Dedifferentiated amniotic fluid mesenchymal stem cell (primary cell): ENCODE data around the gene EIF2B1.
A peak's percentile ranks its signal among the peaks of the same experiment; 100 is the strongest.
"Not testable (repeated sequence)": the region's sequence is repeated elsewhere in the genome, so short reads cannot be mapped to it uniquely, and the experiment has no call there.

ENCODE experiments used
- DNase-seq: peaks from one replicate; pipeline ENCODE4 v3.0.0-alpha.2; 2016; ENCODE audit errors: extremely low spot score

Gene EIF2B1

DNA sequence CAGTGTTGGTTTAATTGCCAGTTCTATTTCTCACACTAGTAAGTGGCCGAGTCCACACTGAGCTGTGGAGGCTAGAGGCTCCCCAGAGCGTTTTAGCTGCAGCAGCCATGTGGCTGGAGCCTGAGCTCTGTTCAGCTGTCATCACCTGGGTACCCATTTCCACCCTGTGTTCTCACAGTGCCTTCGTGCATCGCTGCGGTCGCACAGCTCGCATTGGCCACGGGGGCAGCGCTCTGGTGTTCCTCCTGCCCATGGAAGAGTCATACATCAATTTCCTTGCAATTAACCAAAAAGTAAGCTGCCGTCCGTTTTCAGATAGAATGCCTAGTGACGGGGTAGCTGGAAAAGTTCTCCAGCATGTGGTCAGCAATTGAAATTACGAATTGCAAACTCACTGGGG is 15.9 kb downstream of the EIF2B1 start:
- no peak for DNase-seq

DNA sequence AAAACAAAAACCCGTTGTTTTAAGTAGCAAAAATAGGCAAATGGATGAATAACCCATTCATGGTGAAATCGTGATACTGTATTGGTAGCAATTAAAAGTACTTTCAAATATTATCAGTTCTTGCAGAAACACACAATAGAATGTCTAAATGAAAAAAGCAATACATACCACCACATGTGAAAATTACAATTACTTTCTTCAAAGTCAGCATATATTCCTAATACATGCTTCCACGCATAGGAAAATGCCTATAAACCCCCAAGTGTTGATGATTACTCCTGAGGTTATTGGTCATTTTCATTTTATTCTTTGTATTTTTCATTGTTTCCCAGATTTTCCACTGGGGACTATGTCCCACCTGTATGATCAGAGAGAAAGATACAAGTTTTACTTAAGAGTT is 16.3 kb downstream of the EIF2B1 start:
- no peak for DNase-seq

DNA sequence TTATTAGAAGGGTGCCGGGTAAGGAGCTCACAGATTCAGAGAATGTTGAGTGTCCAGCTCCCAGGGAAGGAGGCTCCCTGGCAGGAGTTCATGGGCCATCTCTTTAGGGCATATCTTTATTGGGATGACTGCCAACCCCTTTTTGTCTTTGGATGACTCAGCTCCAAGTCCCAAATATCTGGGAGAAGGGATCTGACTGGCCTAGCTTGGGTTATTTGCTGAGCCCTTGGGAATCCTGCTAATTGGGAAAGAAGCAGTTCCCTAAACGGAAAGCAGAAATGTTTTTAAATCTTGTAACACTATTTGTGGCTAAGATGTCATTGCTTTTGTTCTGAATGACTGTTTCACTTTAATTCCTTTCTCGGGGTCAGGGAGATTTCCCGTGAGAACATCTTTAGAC is 19.0 kb downstream of the EIF2B1 start:
- no peak for DNase-seq

DNA sequence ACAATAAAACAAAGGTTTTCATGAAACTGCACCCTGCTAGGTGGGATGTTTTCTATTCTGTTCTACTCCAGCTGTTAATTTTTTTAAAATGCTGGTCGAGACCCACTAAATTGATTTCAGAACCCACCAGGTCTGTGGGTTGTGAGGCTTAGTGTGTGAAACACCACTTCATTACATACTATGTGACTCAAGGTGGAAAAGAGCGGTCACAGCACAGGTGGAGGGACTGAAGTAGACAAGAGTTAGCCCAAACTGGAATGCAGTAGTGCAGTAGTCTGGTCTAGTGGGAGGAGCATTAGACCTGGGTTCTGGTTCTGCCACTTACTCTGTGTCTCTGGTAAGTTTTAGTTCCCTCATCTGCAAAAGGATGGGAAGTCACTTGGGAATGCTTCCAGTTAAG is 19.4 kb downstream of the EIF2B1 start:
- DNase-seq, result no peak

DNA sequence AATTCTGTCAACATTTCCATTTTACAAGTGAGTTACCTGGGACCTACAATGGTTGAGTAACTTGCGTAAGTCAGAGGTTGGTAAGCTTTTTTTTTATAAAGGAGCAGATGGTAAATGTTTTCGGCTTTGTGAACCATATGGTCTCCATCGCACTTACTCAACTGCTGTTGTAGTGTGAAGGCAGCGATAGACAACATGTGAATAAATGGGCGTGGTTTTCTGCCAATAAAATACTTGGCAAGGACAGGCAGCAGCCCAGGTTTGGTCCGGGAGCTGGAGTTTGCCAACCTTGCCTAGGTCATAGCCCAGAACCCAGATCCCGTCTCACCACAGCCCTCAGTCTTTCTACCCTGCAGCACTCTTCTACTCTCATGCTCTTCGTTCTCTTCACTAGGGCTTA is 25.3 kb downstream of the EIF2B1 start:
- no peak for DNase-seq

DNA sequence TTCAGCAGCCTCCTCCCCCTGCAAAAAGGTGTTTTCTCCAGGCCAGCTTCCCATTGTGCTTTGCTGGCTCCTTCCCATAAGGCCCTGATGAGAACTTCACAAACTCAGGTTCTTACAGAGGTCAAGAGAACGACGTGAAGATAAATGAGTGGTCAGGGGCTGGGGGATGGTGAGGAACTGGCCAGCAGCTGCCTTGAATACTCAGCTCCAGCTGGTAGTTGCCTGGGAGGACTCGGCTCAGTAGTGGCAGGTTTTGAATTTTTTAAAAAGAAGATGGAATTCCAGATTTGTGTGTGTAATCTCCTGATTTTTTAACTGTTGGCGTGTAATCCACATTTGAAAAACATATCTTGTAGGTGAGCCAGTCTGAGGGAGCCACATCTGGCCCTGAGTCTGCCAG is 25.7 kb downstream of the EIF2B1 start:
- no peak for DNase-seq

DNA sequence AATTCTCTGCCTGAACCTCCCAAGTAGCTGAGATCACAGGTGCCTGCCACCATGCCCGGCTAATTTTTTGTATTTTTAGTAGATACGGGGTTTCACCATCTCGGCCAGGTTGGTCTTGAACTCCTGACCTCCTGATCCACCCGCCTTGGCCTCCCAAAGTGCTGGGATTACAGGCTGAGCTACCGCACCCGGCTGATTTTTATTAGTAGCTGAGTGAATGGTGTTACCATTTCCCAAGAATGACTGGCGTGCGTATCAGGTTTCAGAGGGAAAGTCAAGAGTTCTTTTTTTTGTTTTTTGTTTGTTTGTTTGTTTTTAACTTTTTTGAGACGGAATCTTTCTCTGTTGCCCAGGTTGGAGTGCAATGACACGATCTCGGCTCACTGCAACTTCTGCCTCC is 30.0 kb downstream of the EIF2B1 start:
- not testable (repeated sequence) for DNase-seq

DNA sequence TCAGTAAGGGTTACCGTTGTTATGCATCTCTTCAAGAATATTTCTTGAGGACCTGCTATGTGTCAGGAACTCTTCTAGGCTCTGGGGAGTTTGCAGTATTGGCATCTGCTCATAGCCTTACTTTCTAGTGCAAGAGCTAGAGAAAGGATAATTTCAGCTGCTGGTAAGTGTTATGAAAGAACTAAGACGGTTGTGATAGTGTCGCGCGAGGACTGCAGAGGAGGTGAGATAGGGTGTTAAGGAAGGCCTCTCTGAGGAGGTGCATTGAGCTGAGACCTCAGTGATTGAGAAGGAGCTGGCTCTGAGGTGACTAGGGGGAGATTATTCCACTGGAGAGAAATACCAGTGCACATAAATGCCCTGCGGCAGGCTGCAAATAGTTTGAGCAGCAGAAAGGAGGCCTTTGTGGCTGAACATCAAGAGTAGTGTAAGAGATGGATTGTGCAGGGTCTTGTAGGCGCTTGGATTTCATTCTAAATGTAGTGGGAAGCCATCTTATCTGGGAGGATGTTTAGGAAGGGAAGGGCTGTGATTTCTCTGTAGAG is 30.8 kb downstream of the EIF2B1 start:
- DNase-seq, result peak; percentile 11

DNA sequence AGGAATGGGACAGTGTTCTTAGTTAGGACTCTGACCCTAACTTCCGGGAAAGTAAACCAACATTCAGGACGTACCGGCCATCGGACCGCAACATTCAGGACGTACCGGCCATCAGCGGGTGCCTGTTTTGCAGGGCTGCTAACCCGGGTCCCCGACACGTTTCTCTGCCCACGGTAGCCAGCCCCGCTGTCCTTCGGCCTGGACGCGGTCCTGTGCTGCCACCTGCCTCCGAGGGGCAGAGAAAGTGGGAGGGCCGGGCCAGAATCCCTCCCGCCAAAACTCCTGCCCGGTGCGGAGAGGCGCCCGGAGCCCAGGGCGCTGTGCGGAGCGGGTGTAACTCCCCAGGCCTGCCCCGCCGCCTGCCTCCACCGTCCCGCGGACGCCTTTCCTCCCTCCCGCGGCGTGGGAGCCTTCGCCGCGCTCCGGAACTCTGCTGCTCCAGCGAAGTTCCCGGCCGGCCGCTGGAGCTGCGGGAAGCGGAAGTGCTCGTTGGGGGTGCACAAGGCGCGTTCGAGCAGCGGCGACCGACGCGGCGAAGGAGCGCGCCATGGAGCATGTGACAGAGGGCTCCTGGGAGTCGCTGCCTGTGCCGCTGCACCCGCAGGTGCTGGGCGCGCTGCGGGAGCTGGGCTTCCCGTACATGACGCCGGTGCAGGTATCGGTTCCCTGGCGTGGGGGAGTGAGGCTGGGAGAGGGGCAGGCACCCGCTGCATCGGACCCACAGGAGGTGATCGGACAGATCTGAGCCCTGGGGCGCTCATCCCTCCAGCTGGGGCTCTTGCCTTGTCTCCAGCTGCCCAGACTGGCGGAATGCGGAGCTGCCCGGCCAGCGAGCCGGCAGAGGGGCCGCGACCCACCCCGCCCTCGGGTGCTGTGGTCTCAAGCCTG is 31.6 kb downstream of the EIF2B1 start, which contains the start of gene DDX55:
TSS of gene DDX55 (plus strand) at position 498 of the 888 bp plus-strand sequence. CDS start at position 548, 50 bp downstream.
- peak; percentile 78 for DNase-seq

DNA sequence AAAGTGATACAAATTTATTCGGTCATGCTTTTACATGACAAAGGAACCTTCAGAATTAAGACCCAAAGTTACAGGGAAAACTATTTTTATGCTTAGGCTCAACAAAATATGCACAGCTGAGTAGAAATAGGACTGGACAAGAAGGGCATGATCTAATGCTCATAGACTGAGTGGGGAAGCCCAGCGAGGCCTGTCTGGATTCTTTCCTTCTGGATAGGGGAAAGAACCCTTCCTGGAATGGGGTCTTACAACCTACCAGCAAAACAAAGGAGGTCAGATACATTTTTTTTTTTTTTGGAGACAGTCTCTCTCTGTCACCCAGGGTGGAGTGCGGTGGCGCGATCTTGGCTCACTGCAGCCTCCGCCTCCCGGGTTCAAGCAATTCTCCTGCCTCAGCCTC is 33.8 kb downstream of the EIF2B1 start:
- DNase-seq, result peak; percentile 12

DNA sequence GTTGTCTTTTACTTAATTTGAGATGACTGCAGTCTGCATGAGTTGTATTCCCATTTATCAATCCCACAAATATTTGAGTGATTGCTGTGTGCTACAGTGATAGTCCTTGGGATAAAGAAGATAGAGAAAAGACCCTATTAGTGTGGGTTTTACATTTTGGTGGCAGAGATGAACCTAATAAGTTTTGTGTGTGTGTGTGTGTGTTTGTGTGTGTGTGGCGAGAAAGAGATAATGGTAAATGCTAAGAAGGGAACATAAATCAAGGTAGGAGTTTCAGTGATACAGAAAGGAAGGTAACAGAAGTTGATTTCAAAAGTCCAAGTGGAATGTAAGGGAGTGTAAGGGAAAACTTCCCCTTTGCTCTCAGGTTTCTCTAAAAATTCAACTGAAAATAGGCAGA is 34.2 kb downstream of the EIF2B1 start:
- DNase-seq, result peak; percentile 11

DNA sequence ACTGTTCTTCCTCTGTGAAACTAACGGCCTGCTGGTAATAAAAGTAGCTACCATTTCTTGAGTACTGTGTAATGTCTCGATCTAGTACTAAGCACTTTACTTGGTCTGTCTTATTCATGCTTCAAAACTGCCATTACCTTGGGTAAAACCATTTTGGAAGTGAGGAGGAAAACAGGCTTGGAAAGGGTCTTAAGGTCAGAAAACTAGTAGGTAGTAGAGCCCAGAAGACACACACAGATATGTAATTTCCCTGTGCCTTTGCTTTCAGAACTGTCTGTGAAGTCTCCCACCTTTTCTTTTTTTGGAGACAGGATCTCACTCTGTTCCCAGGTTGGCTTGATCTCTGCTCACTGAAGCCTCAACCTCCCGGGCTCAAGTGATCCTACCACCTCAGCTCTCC is 35.0 kb downstream of the EIF2B1 start:
- DNase-seq, result no peak

DNA sequence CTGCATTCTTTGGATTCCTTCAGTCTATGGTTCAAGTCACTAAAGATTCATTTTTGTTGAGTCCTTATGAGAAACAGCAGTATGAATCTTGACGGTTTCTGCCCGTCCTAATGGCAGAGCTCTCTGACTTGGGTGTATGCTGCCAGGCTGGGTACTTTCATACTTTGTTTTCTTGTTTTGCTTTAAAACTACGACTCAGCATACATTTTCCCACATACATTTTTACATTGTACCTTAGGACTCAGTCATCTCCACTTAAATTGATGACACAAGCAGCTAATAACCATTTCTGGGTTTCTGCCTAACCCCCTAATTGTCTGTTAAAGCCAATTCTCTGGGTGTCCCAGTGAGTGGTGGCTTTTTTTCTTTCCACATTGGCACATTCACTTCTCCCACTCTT is 36.4 kb downstream of the EIF2B1 start:
- no peak for DNase-seq

DNA sequence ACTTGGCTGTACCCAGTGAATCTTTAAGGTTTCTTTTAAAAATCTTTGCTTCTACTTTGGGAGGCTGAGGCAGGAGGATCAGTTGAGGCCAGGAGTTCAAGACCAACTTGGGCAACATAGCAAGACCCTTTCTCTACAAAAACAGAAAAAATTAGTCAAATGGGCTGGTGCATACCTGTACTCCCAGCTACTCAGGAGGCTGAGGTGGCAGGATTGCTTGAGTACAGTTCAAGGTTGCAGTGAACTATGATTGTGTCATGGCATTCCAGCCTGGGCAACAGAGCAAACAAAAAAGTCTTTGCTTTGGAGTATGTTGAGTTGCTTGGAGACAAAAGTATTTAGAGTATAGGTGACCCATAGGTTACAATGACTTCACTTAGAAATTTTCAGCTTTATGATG is 37.8 kb downstream of the EIF2B1 start:
- no peak for DNase-seq

DNA sequence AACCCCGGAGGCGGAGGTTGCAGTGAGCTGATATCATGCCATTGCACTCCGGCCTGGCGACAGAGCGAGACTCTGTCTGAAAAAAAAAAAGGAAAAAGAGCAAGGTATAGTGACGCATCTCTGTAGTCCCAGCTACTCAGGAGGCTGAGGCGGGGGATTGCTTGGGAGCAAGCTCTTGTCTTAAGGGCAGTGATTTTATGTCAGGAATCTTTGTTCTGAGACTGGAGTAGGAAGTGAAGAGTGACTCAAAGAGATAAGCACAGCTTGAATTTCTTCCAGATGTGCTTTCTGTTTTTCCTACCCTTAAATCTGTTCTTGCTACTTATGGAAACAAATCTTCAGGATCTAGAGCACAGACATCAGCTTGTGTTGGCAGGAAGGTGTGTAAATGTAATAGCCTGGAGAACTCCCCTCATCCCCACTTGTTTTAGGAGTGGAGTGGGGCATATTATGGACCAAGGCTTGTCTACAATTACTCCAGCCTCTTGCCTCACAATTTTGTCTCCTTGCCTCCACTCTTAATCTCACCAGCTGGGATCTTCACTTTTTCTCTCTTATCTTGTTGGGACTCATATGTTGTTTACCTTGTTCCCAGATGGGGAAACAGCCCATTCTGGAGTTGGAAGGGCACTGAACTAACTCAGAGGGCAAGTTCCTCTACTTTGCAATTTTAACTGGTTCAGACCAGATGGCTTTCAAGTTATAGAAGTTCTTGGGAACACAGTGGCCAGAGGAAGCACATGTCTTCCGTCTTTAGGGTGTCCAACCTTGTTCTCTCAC is 41.6 kb downstream of the EIF2B1 start:
- no peak for DNase-seq

DNA sequence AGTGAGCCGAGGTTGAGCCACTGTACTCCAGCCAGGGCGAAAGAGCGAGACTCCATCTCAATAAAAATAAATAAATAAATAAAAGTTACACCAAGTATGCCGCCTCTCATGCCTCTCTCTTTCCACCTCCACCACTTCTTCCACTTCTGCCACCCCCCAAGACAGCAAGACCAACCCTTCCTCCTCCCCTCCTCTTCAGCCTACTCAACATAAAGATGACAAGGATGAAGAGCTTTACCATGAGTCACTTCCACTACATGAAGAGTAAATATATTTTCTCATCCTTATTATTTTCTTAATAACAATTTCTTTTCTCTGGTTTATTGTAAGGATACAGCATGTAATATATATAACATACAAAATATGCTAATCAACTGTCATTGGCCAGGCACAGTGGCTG is 52.7 kb downstream of the EIF2B1 start:
- no peak for DNase-seq

DNA sequence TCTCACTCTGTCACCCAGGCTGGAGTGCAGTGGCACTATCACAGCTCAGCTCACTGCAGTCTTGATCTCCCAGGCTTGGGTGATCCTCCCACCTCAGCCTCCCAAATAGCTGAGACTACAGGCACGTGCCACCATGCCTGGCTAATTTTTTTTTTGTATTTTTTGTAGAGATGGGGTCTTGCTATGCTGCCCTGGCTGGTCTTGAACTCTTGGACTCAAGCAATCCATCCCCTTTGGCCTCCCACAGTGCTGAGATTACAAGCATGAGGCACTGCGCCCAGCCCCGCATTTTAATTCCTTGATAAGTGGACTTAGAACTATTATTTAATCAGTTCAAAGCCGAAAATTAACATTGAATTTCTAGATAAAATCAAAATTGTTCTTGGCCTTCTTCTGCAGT is 54.7 kb downstream of the EIF2B1 start:
- DNase-seq, result not testable (repeated sequence)

DNA sequence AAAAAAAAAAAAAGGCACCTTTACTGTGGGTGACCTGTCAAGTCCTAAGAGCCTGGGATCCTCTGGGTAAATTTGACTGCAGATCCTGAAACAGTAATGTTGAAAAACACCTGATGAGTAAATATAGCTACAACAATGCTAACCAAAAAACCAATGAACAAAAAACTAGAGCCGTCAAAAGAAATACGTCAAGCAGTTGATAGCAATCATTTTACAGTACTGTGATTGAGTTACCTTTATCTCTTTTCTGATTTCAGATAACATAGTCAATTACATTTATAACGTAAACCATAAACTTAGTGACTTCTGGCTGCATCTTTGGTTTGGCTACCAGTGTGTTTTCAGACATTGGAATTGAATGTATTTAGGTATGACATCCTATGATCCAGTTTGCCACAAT is 55.2 kb downstream of the EIF2B1 start:
- DNase-seq, result no peak

DNA sequence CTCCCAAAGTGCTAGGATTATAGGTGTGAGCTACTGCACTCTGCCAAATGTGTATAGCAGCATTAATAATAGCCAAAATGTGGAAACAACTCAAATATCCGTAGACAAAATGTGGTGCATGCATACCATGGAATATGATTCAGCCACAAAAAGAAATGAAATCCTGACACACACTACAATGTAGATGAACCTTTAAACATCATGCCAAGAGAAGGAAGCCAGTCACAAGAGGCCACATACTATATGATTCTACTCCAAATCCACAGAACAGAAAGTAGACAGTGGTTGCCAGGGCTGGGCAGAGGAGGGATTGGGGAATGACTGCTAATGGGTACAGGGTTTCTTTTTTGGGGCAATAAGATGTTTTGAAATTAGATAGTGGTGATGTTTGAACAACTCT is 56.9 kb downstream of the EIF2B1 start:
- DNase-seq, result no peak

DNA sequence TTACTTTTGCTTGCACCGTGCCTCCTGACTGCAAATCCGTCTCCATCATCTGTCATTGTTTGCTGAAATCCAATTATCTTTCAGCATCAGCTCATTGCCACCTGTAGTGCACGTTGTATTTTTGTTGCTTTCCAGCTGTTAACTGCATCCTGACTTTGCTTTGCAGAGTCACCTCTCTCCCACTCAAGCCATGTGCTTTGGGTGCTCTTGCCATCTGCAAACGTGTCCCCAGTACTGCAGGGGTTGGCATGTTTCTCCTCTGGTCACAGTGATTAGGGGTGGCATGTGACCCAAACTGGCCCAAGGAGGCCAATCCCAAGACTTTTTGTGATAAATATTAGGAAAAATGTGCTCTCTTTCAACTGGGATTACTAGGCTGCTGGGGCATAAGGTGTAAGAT is 59.6 kb downstream of the EIF2B1 start:
- no peak for DNase-seq

DNA sequence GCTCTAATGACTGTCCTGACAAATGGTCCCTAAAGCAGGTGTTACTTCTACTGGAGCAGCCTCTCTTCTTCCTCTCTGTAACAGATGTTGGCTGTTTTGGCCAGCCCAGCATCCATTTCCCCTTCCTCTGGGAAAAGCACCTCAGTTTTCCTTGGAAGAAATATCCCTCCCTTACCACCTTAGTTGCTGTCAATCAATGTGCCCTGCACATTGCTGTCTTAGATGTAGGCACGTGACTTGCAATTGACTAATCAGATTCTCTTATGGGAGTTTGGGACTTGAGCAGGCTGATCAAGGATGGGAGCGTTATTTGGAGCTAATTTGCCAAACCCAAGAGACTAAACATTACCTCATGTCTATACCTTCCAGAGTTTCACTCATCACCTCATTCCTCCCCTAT is 61.1 kb downstream of the EIF2B1 start:
- DNase-seq, result no peak

DNA sequence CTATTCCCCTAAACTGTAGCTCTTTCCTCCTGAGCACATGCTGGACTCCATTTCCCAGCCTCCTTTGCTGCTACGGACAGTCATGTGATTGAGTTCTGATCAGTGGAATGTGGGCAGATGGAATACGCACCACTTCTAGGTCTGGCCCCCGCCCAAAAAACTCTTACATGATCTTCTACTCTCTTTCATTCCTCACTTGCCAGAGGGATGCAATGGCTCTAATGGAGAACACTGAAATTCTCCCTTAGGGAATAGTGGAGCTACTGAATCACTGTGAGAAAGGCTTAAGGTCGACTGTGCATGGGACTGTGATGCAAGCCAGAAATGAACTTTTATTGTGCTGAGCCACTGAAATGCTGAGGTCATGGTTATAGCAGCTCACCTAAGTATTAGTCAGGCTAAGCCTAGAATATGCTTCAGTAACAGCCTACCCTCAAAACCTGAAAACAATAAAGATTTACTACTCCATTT is 62.1 kb downstream of the EIF2B1 start:
- DNase-seq, result peak; percentile 40
